ENCODE data around the gene POPDC3.

POPDC3 gene

DNA sequence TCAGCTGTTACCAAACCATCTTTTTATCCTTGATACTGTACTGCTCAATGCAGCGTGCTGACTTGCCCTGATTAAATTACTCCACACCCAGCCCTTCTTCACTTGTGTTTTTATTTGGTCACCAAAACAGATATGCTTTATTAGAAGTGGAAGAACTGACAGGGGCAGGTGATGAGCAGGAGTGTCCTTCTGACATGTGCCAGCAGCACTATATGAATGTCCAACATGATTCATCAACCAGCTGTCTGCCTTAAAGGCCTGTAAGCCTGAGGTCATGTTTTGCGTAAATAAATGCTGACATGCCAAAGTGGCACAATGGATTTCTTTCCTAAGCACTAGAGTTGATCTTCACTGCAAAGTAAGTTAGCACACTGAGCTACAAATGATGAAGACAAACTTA is 15.4 kb downstream of the POPDC3 start:
- in situ Hi-C loops (cut with MboI; ENCODE audit: low sequenced_read_pairs, unreplicated experiment): no loop called here
- DNase-seq (ENCODE audit: low spot score): no peak
- no peak for TF ChIP-seq CTCF (IDR thresholded peaks at IDR 0.05; ENCODE audit: borderline replicate concordance, control extremely low read depth, extremely low read depth, insufficient read depth, missing control alignments)

- in situ Hi-C loops (cut with MboI; ENCODE audit: low sequenced_read_pairs, unreplicated experiment): no loop called here
- DNase-seq (ENCODE audit: low spot score): no peak
- TF ChIP-seq CTCF (IDR thresholded peaks at IDR 0.05; ENCODE audit: borderline replicate concordance, control extremely low read depth, extremely low read depth, insufficient read depth, missing control alignments): no peak
Observed at GRCh38 chr6:105163183-105163582, 16.6 kb downstream of the POPDC3 start.

- in situ Hi-C loops (cut with MboI; ENCODE audit: low sequenced_read_pairs, unreplicated experiment): no loop called here
- TF ChIP-seq CTCF (IDR thresholded peaks at IDR 0.05; ENCODE audit: borderline replicate concordance, control extremely low read depth, extremely low read depth, insufficient read depth, missing control alignments): no peak
- no peak for DNase-seq (ENCODE audit: low spot score)
Observed at GRCh38 chr6:105162377-105162776, 17.4 kb downstream of the POPDC3 start.

DNA sequence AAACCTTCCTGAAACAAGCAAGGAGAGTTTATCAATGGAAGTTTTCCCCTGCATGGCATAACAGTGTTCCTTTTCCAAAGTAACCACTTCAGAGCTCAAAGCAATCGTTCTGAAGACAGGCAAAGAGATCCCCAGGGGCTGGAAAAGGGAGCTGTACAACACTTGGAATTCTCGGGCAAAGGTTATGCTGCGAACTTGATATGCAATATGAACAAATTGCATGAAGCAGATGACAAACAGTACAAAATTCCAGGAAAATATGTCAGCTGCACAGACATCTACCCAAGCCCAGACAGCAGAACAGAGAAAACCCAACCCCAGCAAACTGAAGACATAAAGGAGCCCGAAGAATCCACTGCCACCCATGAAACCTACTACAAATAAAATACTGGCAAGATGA is 18.4 kb downstream of the POPDC3 start:
- no peak for TF ChIP-seq CTCF (IDR thresholded peaks at IDR 0.05; ENCODE audit: borderline replicate concordance, control extremely low read depth, extremely low read depth, insufficient read depth, missing control alignments)
- DNase-seq (ENCODE audit: low spot score): no peak
- in situ Hi-C loops (cut with MboI; ENCODE audit: low sequenced_read_pairs, unreplicated experiment): no loop called here

DNA sequence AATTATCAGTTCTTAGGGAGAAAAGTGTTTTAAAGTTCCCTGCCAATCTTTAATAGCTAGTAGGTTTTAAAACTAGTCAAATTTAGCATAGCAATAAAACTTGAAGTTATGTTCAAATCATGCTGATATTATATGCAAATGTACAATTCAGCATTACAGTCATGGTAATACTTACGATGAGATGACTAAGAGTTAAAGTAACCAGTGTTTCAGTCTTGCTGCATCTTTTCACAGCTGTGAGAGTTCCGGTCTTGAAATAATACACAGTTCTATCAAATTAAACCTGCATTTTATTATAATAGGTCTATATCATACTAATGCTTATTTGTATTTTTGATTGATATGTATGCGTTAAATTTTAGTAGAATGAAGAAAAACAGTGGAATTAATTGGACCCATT is 26.1 kb downstream of the POPDC3 start:
- in situ Hi-C loops (cut with MboI; ENCODE audit: low sequenced_read_pairs, unreplicated experiment): no loop called here
- DNase-seq (ENCODE audit: low spot score): no peak
- TF ChIP-seq CTCF (IDR thresholded peaks at IDR 0.05; ENCODE audit: borderline replicate concordance, control extremely low read depth, extremely low read depth, insufficient read depth, missing control alignments): no peak

DNA sequence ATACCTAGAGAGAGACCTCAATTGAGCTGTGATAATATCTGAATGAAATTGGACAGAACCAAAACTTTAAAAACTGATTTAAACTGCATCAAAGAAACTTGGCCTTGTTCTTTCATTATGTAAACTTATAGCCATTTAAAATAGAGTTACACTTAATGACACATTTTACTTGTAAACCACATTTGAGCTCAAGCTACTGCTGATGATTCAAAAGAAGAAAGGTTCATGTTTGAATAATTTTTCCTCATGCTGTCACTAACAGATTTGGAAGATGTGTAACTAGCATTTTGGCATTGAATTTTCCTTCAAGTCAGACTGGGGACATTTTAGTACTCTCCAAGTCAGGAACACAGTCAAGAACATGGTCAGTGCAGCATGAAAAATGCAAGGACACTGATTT is 26.9 kb downstream of the POPDC3 start:
- no peak for TF ChIP-seq CTCF (IDR thresholded peaks at IDR 0.05; ENCODE audit: borderline replicate concordance, control extremely low read depth, extremely low read depth, insufficient read depth, missing control alignments)
- in situ Hi-C loops (cut with MboI; ENCODE audit: low sequenced_read_pairs, unreplicated experiment): no loop called here
- no peak for DNase-seq (ENCODE audit: low spot score)

DNA sequence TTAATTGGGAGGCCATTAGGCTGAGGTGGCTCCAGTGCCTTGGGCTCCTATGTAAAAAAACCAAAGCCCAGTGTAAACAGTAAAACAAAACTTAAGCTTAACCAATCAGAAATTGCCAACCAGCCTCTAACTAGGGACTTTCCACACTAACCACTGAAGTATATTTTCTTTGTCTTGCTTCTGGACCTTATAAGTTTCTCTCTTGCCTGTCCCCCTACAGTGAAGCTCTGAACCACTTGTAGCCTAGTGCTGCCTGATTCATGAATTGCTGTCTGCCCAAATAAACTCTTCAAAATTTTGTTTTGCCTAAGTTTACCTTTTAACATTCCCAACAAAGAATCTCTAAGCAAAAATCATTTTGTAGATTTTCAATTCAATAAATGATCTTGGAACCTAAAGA is 28.2 kb downstream of the POPDC3 start:
- in situ Hi-C loops (cut with MboI; ENCODE audit: low sequenced_read_pairs, unreplicated experiment): no loop called here
- DNase-seq (ENCODE audit: low spot score): no peak
- TF ChIP-seq CTCF (IDR thresholded peaks at IDR 0.05; ENCODE audit: borderline replicate concordance, control extremely low read depth, extremely low read depth, insufficient read depth, missing control alignments): no peak

All from GM13976 (cell line).